ENCODE data around the gene CHN2.

DNA sequence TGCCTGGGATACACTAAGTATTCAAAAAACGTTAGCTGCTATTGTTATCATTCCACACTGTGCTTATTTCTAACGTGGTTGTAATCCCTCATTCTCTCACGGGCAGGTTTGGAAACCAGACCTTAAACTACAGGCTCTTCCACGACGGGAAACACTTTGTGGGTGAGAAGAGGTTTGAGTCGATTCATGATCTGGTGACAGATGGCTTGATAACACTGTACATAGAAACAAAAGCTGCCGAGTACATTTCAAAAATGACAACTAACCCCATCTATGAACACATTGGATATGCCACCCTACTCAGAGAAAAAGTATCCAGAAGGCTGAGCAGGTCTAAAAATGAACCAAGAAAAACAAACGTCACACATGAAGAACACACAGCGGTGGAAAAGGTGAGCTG, 205.9 kb downstream of the CHN2 start:
- TF ChIP-seq SUZ12 (IDR thresholded peaks at IDR 0.05) (no peak), BHLHE40 (IDR thresholded peaks at IDR 0.05; ENCODE audit: borderline replicate concordance) (no peak), SP1 (IDR thresholded peaks at IDR 0.05) (no peak), FOXM1 (IDR thresholded peaks at IDR 0.05; ENCODE audit: borderline replicate concordance) (no peak), TARDBP (IDR thresholded peaks at IDR 0.05) (no peak), HDGF (IDR thresholded peaks at IDR 0.05; ENCODE audit: borderline replicate concordance) (no peak), FOXK2 (IDR thresholded peaks at IDR 0.05) (no peak), CTBP1 (IDR thresholded peaks at IDR 0.05; ENCODE audit: borderline replicate concordance) (no peak)
